GM21825 (cell line): ENCODE measurements around the gene NDFIP2.

Source experiments
- ATAC-seq: cut with Tn5 transposase; IDR thresholded peaks from one replicate; pipeline ENCODE4 v1.9.1; 2021; ENCODE audit warnings: mild to moderate bottlenecking, moderate library complexity; ENCODE audit not compliant: unreplicated experiment

Gene NDFIP2

GRCh38 chr13:79492918-79493594 is 12.1 kb downstream of the NDFIP2 start:
- no peak for ATAC-seq

- ATAC-seq, result peak; percentile 62
Observed at GRCh38 chr13:79496188-79496587, 15.2 kb downstream of the NDFIP2 start.

- ATAC-seq, result no peak
Observed at GRCh38 chr13:79497064-79497463, 16.1 kb downstream of the NDFIP2 start.

GRCh38 chr13:79497852-79498251 is 16.9 kb downstream of the NDFIP2 start:
- ATAC-seq, result no peak

GRCh38 chr13:79500829-79501228 is 19.9 kb downstream of the NDFIP2 start:
- no peak for ATAC-seq

GRCh38 chr13:79501538-79502232 is 20.7 kb downstream of the NDFIP2 start:
- no peak for ATAC-seq

- ATAC-seq, result no peak
Observed at GRCh38 chr13:79502859-79503468, 22.0 kb downstream of the NDFIP2 start.

- ATAC-seq, result no peak
Observed at GRCh38 chr13:79503473-79504017, 22.6 kb downstream of the NDFIP2 start.

GRCh38 chr13:79508224-79508961 is 27.4 kb downstream of the NDFIP2 start:
- no peak for ATAC-seq

- ATAC-seq, result no peak
Observed at GRCh38 chr13:79511611-79512010, 30.7 kb downstream of the NDFIP2 start.

GRCh38 chr13:79512950-79513349 is 32.0 kb downstream of the NDFIP2 start:
- no peak for ATAC-seq

- no peak for ATAC-seq
Observed at GRCh38 chr13:79516595-79516994, 35.6 kb downstream of the NDFIP2 start.

- no peak for ATAC-seq
Observed at GRCh38 chr13:79519255-79519654, 38.3 kb downstream of the NDFIP2 start.

GRCh38 chr13:79522583-79522982 is 41.6 kb downstream of the NDFIP2 start:
- ATAC-seq, result peak; percentile 93

GRCh38 chr13:79525064-79525857 is 44.3 kb downstream of the NDFIP2 start:
- no peak for ATAC-seq

GRCh38 chr13:79527698-79528097 is 46.7 kb downstream of the NDFIP2 start:
- no peak for ATAC-seq

- no peak for ATAC-seq
Observed at GRCh38 chr13:79528356-79528755, 47.4 kb downstream of the NDFIP2 start.

GRCh38 chr13:79528759-79529191 is 47.8 kb downstream of the NDFIP2 start:
- ATAC-seq, result no peak

GRCh38 chr13:79529817-79530216 is 48.9 kb downstream of the NDFIP2 start:
- no peak for ATAC-seq

- no peak for ATAC-seq
Observed at GRCh38 chr13:79530270-79530669, 49.3 kb downstream of the NDFIP2 start.
